ENCODE results near the gene FGD3. TPM values are rescaled to one million over a fixed set of nuclear protein-coding genes. Genes with fewer than 3 reads are reported as not detected.

The FGD3 gene
- total RNA-seq, 1 experiment from 2014 or later, result 26.6 TPM

- Histone ChIP-seq H3K27me3 (replicated peaks; ENCODE audit: control insufficient read depth, insufficient read depth, low read length) (no peaks in the 10 kb centered on the region), H3K4me1 (peaks cover 3% of the 10 kb centered on the region), H3K4me3 (ENCODE audit: low read depth, low read length) (no peak overlapping the region), H3K36me3 (ENCODE audit: control insufficient read depth, insufficient read depth, low read length) (no peaks in the 10 kb centered on the region), H3K9me3 (no peaks in the 10 kb centered on the region)
- no peak overlapping the region for H3K4me3 Mint-ChIP-seq (ENCODE audit: unreplicated experiment)
- H3K4me1 Mint-ChIP-seq (ENCODE audit: low read depth, unreplicated experiment), result no peaks in the 10 kb centered on the region
- ChIA-PET POLR2A (no interaction called here), CTCF (no interaction called here)
- H3K9me3 Mint-ChIP-seq (ENCODE audit: unreplicated experiment), result no peaks in the 10 kb centered on the region
- H3K27ac Mint-ChIP-seq (ENCODE audit: unreplicated experiment), result no peak overlapping the region
- BruUV-seq (replicated peaks), result no TSS peak
- DNase-seq, result no peak
- intact Hi-C loops (cut with micrococcal nuclease; ENCODE audit: unreplicated experiment), result no loop called here
- H3K27me3 Mint-ChIP-seq (ENCODE audit: insufficient read depth, unreplicated experiment), result no peaks in the 10 kb centered on the region
- no peaks in the 10 kb centered on the region for H3K36me3 Mint-ChIP-seq (ENCODE audit: insufficient read depth, unreplicated experiment)
- TF ChIP-seq CTCF (IDR thresholded peaks at IDR 0.05; ENCODE audit: insufficient read depth in 1 of 2, low read depth in 1 of 2, low read length in 1 of 2, severe bottlenecking in 1 of 2, unreplicated experiment in 1 of 2), result no peak
These were observed 119.8 kb downstream of the FGD3 start for GRCh38 chr9:93066978-93067603.

- ChIA-PET POLR2A (no interaction called here), CTCF (no interaction called here)
- H3K36me3 Mint-ChIP-seq (ENCODE audit: insufficient read depth, unreplicated experiment), result no peaks in the 10 kb centered on the region
- no peak overlapping the region for H3K27ac Mint-ChIP-seq (ENCODE audit: unreplicated experiment)
- intact Hi-C loops (cut with micrococcal nuclease; ENCODE audit: unreplicated experiment), result no loop called here
- Histone ChIP-seq H3K27me3 (replicated peaks; ENCODE audit: control insufficient read depth, insufficient read depth, low read length) (no peaks in the 10 kb centered on the region), H3K4me1 (no peaks in the 10 kb centered on the region), H3K4me3 (ENCODE audit: low read depth, low read length) (no peak overlapping the region), H3K36me3 (ENCODE audit: control insufficient read depth, insufficient read depth, low read length) (no peaks in the 10 kb centered on the region), H3K9me3 (no peaks in the 10 kb centered on the region)
- H3K9me3 Mint-ChIP-seq (ENCODE audit: unreplicated experiment), result no peaks in the 10 kb centered on the region
- no peaks in the 10 kb centered on the region for H3K27me3 Mint-ChIP-seq (ENCODE audit: insufficient read depth, unreplicated experiment)
- BruUV-seq (replicated peaks), result no TSS peak
- TF ChIP-seq CTCF (IDR thresholded peaks at IDR 0.05; ENCODE audit: insufficient read depth in 1 of 2, low read depth in 1 of 2, low read length in 1 of 2, severe bottlenecking in 1 of 2, unreplicated experiment in 1 of 2), result no peak
- no peak overlapping the region for H3K4me3 Mint-ChIP-seq (ENCODE audit: unreplicated experiment)
- no peak for DNase-seq
- H3K4me1 Mint-ChIP-seq (ENCODE audit: low read depth, unreplicated experiment), result no peaks in the 10 kb centered on the region
These were observed 121.6 kb downstream of the FGD3 start for GRCh38 chr9:93068956-93069355.

- Mint-ChIP-seq H3K9me3 (ENCODE audit: unreplicated experiment) (no peaks in the 10 kb centered on the region), H3K4me1 (ENCODE audit: low read depth, unreplicated experiment) (no peaks in the 10 kb centered on the region), H3K27me3 (ENCODE audit: insufficient read depth, unreplicated experiment) (no peaks in the 10 kb centered on the region), H3K36me3 (ENCODE audit: insufficient read depth, unreplicated experiment) (no peaks in the 10 kb centered on the region), H3K27ac (ENCODE audit: unreplicated experiment) (no peak overlapping the region), H3K4me3 (ENCODE audit: unreplicated experiment) (no peak overlapping the region)
- DNase-seq, result peak; percentile 20 to 52
- Histone ChIP-seq H3K27me3 (replicated peaks; ENCODE audit: control insufficient read depth, insufficient read depth, low read length) (no peaks in the 10 kb centered on the region), H3K4me3 (ENCODE audit: low read depth, low read length) (no peak overlapping the region), H3K9me3 (no peaks in the 10 kb centered on the region), H3K36me3 (ENCODE audit: control insufficient read depth, insufficient read depth, low read length) (no peaks in the 10 kb centered on the region), H3K4me1 (no peaks in the 10 kb centered on the region)
- BruUV-seq (replicated peaks), result no TSS peak
- ChIA-PET CTCF (no interaction called here), POLR2A (no interaction called here)
- no peak for TF ChIP-seq CTCF (IDR thresholded peaks at IDR 0.05; ENCODE audit: insufficient read depth in 1 of 2, low read depth in 1 of 2, low read length in 1 of 2, severe bottlenecking in 1 of 2, unreplicated experiment in 1 of 2)
- intact Hi-C loops (cut with micrococcal nuclease; ENCODE audit: unreplicated experiment), result no loop called here
These were observed 124.1 kb downstream of the FGD3 start for GRCh38 chr9:93071464-93071863.
